T-helper 2 cell treated with Interferon-gamma antibody and Interleukin-4, amounts not matched to agents 100 ng/mL and 5 ng/mL, for 36 hours (primary cell): Measurements from ENCODE around the gene HABP2. TPM values are rescaled to one million over a fixed set of nuclear protein-coding genes. Genes with fewer than 3 reads are reported as not detected.

Source experiments
- intact Hi-C: fragments of 100-400 bp; cut with micrococcal nuclease; formaldehyde crosslinking; loops from one replicate; pipeline ENCODE4 v1.15.1; 2023
- total RNA-seq: library from RNA; stranded (reverse); gene quantifications from 2 replicates; pipeline ENCODE4 v1.2.3, GENCODE V29; 2022

The HABP2 gene
- total RNA-seq: not detected in 2 replicates

DNA sequence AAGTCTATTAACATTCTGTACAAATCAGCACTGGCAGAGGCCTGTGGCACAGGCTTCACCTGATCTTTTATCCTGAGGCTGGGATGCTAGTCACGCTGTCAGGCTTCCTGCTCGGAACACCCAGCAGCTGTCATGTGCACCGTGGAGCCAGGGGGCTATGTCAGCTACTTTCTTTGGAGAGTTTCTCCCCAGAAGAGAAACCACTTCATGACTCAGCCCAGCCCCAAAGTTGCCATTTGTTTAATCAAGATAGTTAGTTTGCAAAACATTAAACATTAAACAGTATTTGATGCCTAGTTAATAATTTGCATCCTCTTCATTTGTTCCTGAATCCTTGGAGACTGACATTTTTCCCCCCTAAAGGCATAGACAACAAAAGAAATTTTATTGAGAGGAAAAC, at the start of gene HABP2:
Gene HABP2, plus strand, starts transcription at position 353 of the 400 bp plus-strand sequence. CDS start 69 bp downstream, outside the sequence.
- intact Hi-C loops: no loop called here

DNA sequence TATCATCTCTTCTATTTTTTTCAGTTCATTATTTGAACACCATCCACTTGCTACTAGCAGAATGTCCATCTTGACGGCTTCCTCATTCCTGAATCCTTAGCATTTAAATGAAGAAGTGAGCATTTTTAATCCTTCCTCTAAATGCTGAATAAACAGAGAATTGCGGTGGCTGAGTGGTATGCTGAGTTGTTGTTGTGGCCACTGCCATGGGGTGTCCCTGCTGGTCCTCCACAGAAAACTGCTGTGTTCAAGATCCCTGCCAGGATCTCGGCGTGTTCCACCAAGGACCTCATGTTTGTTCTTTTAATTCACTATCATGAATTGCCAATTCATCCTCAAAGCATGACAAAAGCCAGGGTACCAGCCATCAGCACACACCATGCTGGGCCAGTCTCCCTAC, 48.9 kb upstream of the HABP2 start:
- intact Hi-C loops: no loop called here

DNA sequence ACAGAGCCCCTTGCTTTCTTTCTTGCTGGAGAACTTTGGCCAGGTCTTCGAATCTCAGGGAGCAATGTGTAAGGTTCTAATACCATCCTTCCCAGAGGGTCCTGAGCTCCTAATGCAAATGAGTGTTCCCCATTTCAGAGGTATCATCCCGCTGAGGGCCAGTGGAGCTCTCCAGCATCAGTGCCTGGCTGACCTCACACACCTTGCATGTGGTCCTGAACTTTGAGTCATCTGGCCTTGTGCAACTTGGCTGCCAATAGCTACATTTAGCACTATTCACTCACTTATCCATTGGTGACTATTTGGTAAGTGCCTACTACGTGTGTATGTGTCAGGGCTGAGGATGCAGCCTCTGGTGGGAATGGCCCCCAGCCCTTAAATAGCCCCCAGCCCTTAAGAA, 48.4 kb upstream of the HABP2 start:
- intact Hi-C loops: no loop called here

DNA sequence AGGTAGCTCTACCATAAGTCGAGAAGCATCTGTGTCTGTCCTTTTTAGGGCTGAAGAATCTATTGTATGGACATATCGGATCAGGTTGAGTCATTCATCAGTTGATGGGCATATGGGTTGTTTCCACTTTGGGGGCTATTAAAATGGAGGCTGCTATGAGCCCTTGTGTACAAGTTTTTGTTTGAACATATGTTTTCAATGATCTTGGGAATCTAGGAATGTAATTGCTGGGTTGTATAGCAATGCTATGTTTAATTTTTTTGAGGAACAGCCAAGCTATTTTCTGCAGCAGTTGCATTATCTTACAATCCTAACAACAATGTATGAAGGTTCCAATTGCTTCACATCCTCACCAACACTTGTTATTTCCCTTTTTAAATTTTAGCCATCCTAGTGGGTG, 46.4 kb upstream of the HABP2 start:
- intact Hi-C loops: no loop called here

DNA sequence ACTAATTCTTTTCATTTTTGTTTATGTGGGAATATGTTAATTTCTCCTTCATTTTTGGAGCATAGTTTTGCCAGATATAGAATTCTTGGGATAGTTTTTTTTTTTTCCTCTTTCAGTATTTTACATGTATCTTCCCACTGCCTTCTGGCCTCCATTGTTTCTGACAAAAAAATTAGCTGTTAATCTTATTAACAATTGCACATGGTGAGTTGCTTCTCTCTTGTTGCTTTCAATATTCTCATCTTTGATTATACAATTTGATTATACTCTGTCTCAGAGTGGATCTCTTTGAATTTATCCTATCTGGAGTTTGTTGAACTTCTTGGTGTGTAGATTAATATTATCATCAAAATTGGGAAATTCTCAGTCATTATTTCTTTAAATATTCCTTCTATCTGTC, 41.4 kb upstream of the HABP2 start:
- intact Hi-C loops: no loop called here

DNA sequence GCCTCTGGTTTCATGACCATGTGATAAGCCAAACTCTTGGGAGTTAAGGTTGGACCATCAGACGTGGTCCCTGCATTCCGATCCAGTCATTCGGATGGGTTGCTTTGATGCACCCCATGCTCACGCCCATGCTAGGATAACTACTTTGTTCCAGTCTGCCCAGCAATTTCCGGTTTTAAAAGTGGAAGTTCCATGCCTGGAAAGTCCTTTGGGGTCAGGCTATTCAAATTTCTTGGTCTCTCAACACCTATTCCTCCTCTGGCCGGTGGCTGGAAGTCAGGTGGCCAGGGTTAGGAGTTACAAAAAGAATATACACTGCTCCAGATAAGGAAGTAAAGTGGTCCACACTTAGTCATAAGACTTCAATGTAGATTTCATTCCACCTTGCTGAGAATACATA, 37.7 kb upstream of the HABP2 start:
- intact Hi-C loops: no loop called here

DNA sequence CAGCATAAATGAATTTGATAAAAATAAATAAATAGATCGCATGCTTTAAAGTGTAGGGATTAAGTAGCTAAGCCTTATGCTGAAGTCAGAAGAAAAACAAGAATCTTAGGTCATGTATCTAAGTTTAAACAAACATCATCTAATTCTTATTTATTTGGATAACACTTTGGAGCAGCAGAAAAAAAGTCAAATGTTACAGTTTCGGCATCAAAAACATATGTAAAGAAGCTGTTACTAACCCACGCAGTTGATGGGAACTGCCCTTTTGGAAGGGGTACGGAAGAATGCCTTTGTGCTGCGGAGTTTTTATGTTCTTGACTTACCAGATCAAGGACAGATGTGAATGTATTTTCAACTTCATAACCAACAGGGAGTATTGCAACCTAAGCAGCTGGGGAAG, 37.3 kb upstream of the HABP2 start:
- intact Hi-C loops: no loop called here

DNA sequence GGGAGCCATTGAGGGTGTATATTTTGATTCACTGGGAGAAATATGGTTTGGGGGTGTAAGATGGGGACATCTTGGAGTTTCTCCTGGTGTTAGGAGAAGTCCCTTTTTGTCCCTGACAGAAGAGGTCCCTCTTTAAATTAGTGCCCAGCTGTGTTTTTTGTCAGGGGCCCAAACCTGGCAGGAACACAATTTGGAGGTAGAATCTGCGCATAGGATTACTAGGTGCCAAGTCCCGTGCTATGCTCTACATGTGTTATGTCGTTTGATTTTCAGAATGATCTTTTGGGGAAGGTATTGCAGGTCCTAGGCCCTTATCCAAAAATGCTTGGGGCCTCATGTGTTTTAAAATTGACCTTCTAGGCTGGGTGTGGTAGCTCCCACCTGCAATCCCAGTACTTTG, 36.8 kb upstream of the HABP2 start:
- intact Hi-C loops: no loop called here

DNA sequence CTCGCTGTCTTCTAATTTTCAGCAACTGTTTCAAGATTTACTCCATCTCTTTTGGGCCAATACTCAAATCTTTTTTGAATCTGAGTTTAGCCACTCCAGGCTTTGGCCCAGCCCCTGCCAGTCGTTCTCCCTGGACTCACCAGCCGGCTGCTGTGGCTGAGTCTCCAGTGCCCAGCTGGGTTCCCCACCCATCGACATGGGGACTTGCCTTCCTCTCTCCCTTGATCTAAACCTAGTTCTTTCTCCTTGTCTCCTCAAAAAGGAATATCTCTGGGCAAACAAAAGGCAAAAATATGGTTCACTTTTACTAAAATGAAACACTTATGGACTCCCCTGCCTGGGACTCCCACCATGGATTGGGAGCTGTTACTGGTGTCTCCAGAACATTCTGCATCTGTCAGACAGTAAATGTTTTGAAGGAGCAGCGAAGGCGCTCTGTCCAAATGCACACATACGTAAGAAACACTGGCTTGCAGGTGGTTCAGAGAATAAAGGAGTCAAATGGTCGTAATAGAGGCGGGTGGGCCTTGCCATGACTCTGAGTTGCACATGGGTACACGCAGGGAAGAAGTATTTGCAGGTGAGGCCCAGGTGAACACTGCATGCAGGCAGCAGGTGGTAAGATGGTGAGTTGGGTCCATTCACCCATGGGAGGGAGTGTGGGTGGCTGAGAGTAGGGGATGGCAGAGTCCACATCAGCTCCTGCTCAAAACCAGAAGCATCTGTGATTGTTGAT, 35.5 kb upstream of the HABP2 start:
- intact Hi-C loops: no loop called here

DNA sequence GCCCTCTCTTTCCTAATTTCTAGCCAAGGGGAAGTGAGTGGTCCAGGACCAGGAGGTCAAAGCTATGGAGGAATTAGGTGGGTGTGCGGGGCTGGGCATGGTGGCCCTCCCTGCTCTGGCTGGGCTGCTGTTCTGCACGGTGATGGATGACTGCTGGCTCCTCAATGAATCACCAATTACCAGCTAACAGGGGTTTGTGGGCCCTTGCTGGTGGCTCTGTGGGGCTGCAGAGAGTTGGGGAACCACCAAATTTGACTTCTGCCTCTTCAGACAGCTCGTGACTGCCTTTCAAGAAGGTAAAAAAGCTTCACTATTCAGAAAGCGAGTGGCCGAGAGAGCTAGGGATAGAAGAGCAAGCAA, 35.0 kb upstream of the HABP2 start:
- intact Hi-C loops: no loop called here

DNA sequence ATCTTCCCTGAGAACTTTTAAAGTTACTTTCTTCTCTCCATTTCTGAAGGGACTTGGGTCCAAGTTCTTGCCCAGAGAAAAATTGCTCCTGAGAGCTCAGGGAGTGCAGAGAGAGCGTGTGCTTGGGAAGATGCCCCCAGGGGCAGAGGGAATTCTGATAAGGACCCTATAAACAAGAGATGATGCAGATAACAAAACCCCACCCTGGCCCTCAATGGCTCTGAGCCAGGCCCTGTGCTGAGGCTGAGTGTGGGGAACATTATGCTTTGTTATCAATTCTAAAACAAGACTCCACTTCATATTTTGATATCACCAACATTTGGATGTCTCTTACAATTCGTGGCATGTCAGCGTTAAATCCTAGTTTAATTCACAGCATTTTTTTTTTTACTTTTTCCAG, 34.4 kb upstream of the HABP2 start:
- intact Hi-C loops: no loop called here

DNA sequence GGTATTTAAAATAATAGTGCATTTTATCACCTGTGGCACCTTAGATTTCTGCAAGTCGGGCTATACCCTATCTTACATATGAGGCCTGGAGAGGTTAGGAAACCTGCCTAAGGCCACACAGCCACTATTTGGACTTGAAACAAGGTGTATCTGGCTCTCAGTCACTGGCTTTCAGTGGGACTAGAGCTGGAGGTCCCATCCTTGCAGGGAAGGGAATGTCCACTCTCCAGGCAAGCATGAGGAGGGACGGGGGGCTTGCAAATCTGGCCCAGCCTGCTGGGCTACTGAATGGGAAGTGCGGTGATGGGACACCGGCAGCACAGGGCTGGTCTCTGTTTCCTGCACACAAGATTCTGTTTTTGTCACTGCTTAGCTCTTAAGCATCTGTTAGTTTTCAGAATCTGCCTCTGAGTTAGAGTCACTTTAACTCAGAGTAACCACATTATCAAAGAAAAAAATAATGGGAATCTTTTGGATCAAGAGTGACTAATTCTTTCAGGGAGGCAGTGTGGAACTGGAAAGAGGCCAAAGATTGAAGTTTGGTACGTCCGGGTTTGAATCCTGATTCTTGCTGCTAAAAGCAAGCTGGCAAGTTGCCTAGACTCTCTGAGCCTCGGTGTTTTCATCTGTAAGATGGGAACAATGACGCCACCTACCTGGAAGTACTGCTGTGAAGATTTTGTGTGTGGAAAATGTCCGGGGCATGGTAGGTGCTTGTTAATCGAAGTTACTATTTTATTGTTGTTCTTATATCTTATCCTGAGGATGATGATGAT, 33.8 kb upstream of the HABP2 start:
- intact Hi-C loops: no loop called here

DNA sequence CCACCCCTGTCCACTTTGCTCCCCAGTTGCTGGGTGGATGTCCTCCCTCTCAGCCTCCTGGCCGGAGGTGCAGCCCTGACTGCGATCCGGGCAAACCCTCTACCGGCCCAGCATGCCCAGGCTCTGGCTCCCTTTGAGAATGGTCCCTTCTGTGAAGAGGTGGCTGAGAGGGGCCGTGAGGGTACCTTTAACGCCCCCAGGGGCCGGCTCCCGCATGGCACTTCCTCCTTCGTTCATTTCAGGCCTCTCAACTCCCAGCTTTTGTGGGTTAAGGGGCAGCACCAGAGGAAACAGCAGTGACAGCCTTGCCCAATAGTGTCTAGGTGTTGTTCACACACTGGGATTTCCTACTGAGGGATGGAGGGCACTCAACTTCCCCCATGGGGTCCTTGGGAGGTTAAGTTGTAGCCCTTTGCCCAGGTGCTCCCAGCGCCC, 33.2 kb upstream of the HABP2 start:
- intact Hi-C loops: no loop called here

DNA sequence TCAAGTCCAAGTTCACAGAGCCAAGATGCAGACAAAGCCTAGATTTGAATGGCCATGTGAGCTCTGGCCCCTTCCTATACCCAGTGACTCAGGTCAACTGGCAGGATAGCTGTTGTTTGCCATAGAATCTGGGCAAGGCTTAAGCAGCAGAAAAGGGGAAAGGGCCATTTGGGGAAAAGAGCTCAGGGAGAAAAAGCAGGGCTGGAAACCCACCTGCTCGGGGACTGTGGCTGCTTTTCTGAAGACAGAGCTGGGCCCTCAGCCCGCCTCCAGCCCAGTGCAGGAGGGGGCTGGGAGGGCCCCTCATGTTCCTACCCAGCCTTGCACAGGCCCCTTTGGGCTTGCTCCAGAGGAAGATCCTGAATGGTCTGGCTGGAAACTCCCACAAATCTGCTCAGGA, 32.6 kb upstream of the HABP2 start:
- intact Hi-C loops: no loop called here

DNA sequence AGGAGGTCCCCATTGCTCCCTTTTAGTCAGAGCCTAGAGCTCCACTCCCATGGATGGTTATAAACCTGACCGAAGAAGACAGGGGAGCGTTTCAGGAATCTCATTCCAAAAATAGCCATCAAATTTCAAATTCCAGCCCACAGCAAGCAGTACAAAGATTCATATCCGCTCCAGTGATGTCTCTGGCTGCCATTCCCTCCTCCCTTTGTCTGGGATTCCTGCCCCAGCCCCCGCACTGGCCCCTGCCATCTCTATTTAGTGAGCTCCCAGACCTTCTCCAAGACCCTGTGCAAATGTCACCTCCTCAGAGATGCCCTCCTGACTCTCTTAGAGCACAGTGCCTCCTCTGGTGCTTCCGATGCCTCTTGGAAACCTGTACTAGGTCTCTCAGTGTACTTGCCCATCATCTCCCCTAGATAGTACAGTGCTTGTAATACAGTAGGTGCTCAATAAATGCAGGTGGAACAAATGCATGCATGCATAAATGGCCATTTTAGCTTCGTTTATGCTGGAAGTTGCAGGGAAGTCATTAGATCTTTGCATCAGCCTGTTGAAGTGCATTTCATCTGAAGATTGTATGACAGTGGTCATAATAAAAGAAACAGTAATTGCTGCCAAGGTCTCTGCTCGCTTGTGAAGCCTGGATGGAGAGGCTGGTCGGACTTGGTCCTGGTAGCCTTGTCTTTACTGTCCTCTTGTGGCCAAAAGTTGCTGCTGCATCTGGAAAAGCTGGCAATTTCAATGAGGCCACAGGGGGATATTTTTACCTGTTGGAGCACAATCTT, 32.0 kb upstream of the HABP2 start:
- intact Hi-C loops: no loop called here

DNA sequence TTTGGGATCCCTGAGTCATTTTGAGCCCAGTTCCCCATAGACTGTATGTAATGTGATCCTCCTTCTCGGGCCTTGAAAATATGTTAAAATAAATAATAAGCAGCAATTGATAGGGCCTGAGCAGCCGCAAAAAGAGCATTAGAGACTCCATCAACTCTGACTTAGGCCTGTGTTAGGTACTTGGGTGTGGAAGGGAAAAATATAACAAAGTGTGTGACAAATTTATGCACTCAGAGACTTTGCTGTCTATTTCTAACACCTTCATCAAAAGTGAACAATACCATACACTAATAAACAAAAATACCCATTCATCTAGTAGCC, 31.4 kb upstream of the HABP2 start:
- intact Hi-C loops: no loop called here

DNA sequence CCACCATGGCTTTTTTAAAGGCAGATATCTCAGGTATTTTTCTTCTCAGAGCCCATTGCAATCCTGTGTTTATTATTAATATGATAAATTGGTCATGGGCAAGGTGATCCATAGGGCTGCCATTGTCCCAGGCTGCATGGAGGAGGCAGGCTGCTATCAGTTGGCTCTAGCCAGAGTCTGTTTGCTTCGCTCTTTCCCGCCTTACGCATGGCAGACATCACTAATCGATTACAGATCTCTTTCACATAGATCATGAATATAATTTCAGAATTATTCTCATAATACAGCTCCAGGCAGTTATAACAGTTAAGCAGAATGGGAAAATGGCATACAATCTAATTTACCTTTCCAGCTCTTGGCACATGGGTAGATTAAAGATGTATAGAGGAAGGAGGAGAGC, 30.4 kb upstream of the HABP2 start:
- intact Hi-C loops: no loop called here

DNA sequence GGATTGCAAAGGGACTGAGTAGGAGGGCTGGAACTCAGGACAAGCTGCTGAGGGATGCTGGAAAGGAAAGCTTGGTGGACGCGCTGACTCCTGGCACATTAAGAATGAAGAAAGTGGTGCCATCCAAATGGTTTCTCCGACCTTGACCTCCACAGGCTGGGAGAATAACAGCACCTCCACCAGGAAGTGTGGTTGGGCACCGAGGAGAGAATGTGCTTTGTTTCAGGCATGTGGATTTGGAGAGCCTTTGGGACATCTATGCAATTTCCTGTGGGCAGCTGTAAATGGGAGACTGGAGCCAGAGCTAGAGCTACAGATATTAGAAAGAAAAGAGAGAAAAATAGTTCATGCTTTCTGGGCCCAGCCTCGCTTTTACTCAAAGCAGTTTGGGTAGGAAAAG, 29.8 kb upstream of the HABP2 start:
- intact Hi-C loops: no loop called here

DNA sequence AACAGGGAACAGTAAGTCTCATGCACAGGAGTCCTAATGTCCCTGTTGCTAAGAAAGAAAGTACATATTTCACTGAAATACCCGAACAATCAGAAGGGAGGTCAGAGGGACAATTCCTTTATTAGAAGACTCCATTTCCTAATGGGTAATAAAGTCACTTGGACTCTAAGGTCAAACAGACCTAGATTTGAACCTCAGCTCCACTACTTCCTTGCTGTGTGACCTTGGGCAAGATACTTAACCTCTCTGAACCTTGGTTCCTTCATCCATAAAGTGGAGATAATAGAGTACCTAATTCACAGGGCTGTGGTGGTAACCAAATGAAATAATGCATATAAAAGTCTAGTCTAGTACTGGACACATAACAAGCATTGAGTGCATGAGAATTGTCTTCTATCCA, 29.2 kb upstream of the HABP2 start:
- intact Hi-C loops: no loop called here

DNA sequence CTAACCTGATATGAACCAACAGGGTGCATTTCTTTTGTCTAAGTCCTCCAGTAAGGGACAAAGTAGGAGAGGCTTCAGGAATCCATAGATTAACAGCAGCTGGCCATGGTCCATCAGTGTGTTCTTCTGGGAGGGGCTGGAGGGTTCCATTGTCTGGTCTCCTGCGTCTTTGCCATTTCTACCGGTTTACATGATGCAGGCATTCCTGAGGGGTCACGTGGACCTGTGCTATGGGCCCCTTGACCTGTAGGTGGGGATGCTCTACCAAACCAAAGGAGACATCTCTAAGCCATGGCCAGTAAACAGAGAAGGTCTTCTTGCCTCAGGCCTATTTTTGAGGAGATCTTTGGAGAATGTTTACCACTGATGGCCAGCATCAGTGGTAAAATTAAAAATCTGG, 28.7 kb upstream of the HABP2 start:
- intact Hi-C loops: no loop called here

DNA sequence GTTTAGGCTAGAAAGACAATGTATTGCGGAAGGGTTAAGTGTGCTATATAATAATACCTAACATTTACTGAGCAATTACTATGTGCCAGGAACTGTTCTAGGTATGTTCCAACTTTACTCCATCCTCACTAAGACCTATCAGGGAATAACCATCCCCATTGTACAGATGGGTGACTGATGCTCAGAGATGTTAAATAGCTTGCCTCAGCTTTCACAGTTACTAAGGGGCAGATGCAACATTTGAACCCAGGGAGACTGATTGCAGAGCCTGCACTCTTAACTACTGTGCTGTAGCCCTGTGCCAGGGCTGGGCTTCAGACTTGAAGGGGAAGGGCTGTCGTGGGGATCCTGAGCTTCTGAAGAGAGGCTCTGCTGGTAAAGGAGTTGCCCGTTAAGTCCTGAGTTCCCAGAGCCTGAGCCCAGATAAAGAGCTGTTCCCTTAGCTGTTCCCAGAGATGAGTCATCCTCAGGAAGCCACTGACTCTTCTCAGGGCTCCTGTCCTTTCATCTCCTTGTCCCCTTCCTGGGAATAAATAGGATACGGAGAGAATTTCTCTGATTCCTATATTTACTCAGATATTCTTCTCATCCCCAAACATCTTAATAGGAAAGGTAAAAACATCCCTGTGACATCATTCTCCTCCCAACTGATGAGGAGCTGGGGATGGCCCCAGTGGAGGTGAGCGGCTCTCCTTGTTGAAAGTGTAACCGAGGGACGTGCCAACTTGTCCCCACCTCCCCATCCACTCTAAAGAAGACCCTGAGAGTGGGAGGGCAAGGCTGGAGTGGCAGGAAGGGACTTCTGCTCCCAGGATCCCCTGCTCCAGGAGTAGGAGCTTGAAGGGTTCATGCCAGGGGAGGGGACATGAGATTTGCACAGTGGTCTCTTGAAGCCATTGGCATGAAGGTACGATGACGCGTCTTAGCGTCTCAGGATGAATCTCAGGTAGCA, 28.0 kb upstream of the HABP2 start:
- intact Hi-C loops: no loop called here
